BLaER1 treated with 17β-estradiol and CSF1 and Interleukin-3, amounts not matched to agents 10 nM and 100 nM (cell line): ENCODE measurements around the gene DBNDD2.
A peak's percentile ranks its signal among the peaks of the same experiment; 100 is the strongest.

Experiments used
- H3K27ac ChIP-seq, 11 experiments: shearing (Covaris generic); formaldehyde crosslinking; 2 replicates each; pipeline ENCODE4 v1.8.1; 2022
- H3K27me3 ChIP-seq, 11 experiments: shearing (Covaris generic); formaldehyde crosslinking; 2 replicates each; pipeline ENCODE4 v1.8.1; 2022
- H3K36me3 ChIP-seq, 11 experiments: shearing (Covaris generic); formaldehyde crosslinking; 2 replicates each; pipeline ENCODE4 v1.8.1; 2022
- H3K4me1 ChIP-seq, 10 experiments: shearing (Covaris generic); formaldehyde crosslinking; 2 replicates each; pipeline ENCODE4 v1.8.1; 2022
- H3K4me2 ChIP-seq, 11 experiments: shearing (Covaris generic); formaldehyde crosslinking; 2 replicates each; pipeline ENCODE4 v1.8.1; 2022
- H3K4me3 ChIP-seq, 10 experiments: shearing (Covaris generic); formaldehyde crosslinking; 2 replicates each; pipeline ENCODE4 v1.8.1; 2022
- H3K9ac ChIP-seq, 11 experiments: shearing (Covaris generic); formaldehyde crosslinking; 2 replicates each; pipeline ENCODE4 v1.8.1; 2022
- H3K9me3 ChIP-seq, 11 experiments: shearing (Covaris generic); formaldehyde crosslinking; replicated peaks in 1 of 11; 2 replicates each; pipeline ENCODE4 v1.8.1; 2022
- H4K20me1 ChIP-seq, 11 experiments: shearing (Covaris generic); formaldehyde crosslinking; 2 replicates each; pipeline ENCODE4 v1.8.1; 2022
- Cebpa-rat ChIP-seq, 11 experiments: shearing (Covaris generic); IDR thresholded peaks; 2 replicates each; pipeline ENCODE4 v1.8.1; 2022

DBNDD2 gene

GRCh38 chr20:45405571-45406259, 2.4 kb upstream of the DBNDD2 start:
- H4K20me1 ChIP-seq = peaks cover 0 to 31% (median 0%) of the 10 kb centered on the region in 11 experiments; a peak in 5 of 22 replicates
- H3K9ac ChIP-seq = peak overlapping the region in 10 of 11 experiments; percentile 45 to 86 (median 61); a peak in 18 of 22 replicates
- H3K4me2 ChIP-seq = peak overlapping the region; percentile 88 to 99 (median 95)
- H3K4me1 ChIP-seq = peaks cover 21 to 47% (median 40%) of the 10 kb centered on the region in 10 experiments
- H3K27ac ChIP-seq = peak overlapping the region in 4 of 11 experiments; percentile 17 to 79 (median 30); a peak in 7 of 22 replicates
- no peak for TF ChIP-seq Cebpa-rat (IDR thresholded peaks at IDR 0.05)
- H3K27me3 ChIP-seq = peaks cover 31 to 67% (median 55%) of the 10 kb centered on the region in 11 experiments
- H3K9me3 ChIP-seq = peaks cover 18 to 39% (median 27%) of the 10 kb centered on the region in 11 experiments
- H3K36me3 ChIP-seq = peaks cover 0 to 23% (median 5%) of the 10 kb centered on the region in 11 experiments; a peak in 12 of 22 replicates
- peak overlapping the region; percentile 60 to 80 (median 66) for H3K4me3 ChIP-seq

- Histone ChIP-seq H3K4me3 (peak overlapping the region; percentile 60 to 80 (median 66)), H4K20me1 (peaks cover 0 to 31% (median 0%) of the 10 kb centered on the region in 11 experiments; a peak in 5 of 22 replicates), H3K27ac (peak overlapping the region in 8 of 11 experiments; percentile 17 to 79 (median 43); a peak in 14 of 22 replicates), H3K36me3 (peaks cover 0 to 20% (median 0%) of the 10 kb centered on the region in 11 experiments; a peak in 9 of 22 replicates), H3K9ac (peak overlapping the region; percentile 6 to 86 (median 60); a peak in 19 of 22 replicates), H3K4me1 (peaks cover 21 to 47% (median 40%) of the 10 kb centered on the region in 10 experiments), H3K27me3 (peaks cover 31 to 67% (median 55%) of the 10 kb centered on the region in 11 experiments), H3K9me3 (peaks cover 11 to 32% (median 20%) of the 10 kb centered on the region in 11 experiments), H3K4me2 (peak overlapping the region; percentile 88 to 99 (median 95))
- TF ChIP-seq Cebpa-rat (IDR thresholded peaks at IDR 0.05) = no peak
Observed at GRCh38 chr20:45406260-45407066, 1.6 kb upstream of the DBNDD2 start.

GRCh38 chr20:45407067-45407745, 883 bp upstream of the DBNDD2 start:
- peak overlapping the region in 6 of 11 experiments; percentile 55 to 86 (median 64); a peak in 7 of 22 replicates for H3K9ac ChIP-seq
- H3K27ac ChIP-seq = peak overlapping the region in 4 of 11 experiments; percentile 25 to 79 (median 51); a peak in 6 of 22 replicates
- H3K27me3 ChIP-seq = peaks cover 31 to 67% (median 55%) of the 10 kb centered on the region in 11 experiments
- peak overlapping the region; percentile 88 to 99 (median 95) for H3K4me2 ChIP-seq
- H3K36me3 ChIP-seq = peaks cover 0 to 17% (median 0%) of the 10 kb centered on the region in 11 experiments; a peak in 4 of 22 replicates
- peaks cover 21 to 47% (median 40%) of the 10 kb centered on the region in 10 experiments for H3K4me1 ChIP-seq
- H3K4me3 ChIP-seq = peak overlapping the region; percentile 60 to 80 (median 66); a peak in 17 of 20 replicates
- H3K9me3 ChIP-seq = peaks cover 3 to 24% (median 12%) of the 10 kb centered on the region in 11 experiments; a peak in 21 of 22 replicates
- peaks cover 0 to 31% (median 0%) of the 10 kb centered on the region in 11 experiments; a peak in 5 of 22 replicates for H4K20me1 ChIP-seq
- no peak for TF ChIP-seq Cebpa-rat (IDR thresholded peaks at IDR 0.05)

- Histone ChIP-seq H3K27ac (peak overlapping the region in 2 of 11 experiments; percentile 5 to 34; a peak in 2 of 22 replicates), H3K4me2 (peak overlapping the region in 10 of 11 experiments; percentile 25 to 99 (median 77); a peak in 18 of 22 replicates), H3K4me3 (no peak overlapping the region), H3K9me3 (peaks cover 0 to 9% (median 0%) of the 10 kb centered on the region in 11 experiments; a peak in 2 of 22 replicates), H3K27me3 (peaks cover 31 to 60% (median 49%) of the 10 kb centered on the region in 11 experiments), H3K4me1 (peaks cover 21 to 47% (median 40%) of the 10 kb centered on the region in 10 experiments), H3K36me3 (peaks cover 0 to 17% (median 0%) of the 10 kb centered on the region in 11 experiments; a peak in 4 of 22 replicates), H4K20me1 (peaks cover 0 to 31% (median 0%) of the 10 kb centered on the region in 11 experiments; a peak in 5 of 22 replicates), H3K9ac (no peak overlapping the region)
- TF ChIP-seq Cebpa-rat (IDR thresholded peaks at IDR 0.05) = no peak
Observed at GRCh38 chr20:45408646-45409213, 641 bp downstream of the DBNDD2 start.

GRCh38 chr20:45409521-45410272, 1.6 kb downstream of the DBNDD2 start:
- no peak overlapping the region for H3K4me3 ChIP-seq
- H3K4me2 ChIP-seq = peak overlapping the region in 3 of 11 experiments; percentile 95 to 97 (median 95); a peak in 6 of 22 replicates
- no peak overlapping the region for H3K27ac ChIP-seq
- H3K27me3 ChIP-seq = peaks cover 25 to 50% (median 39%) of the 10 kb centered on the region in 11 experiments
- H3K9me3 ChIP-seq = peaks cover 0 to 5% (median 0%) of the 10 kb centered on the region in 11 experiments; a peak in 2 of 22 replicates
- no peak overlapping the region for H3K9ac ChIP-seq
- H4K20me1 ChIP-seq = peaks cover 0 to 31% (median 0%) of the 10 kb centered on the region in 11 experiments; a peak in 5 of 22 replicates
- H3K36me3 ChIP-seq = peaks cover 0 to 17% (median 0%) of the 10 kb centered on the region in 11 experiments; a peak in 4 of 22 replicates
- no peak for TF ChIP-seq Cebpa-rat (IDR thresholded peaks at IDR 0.05)
- H3K4me1 ChIP-seq = peaks cover 21 to 47% (median 41%) of the 10 kb centered on the region in 10 experiments

- Histone ChIP-seq H3K4me1 (peaks cover 24 to 48% (median 42%) of the 10 kb centered on the region in 10 experiments), H4K20me1 (peaks cover 0 to 26% (median 0%) of the 10 kb centered on the region in 11 experiments; a peak in 5 of 22 replicates), H3K27ac (no peak overlapping the region), H3K36me3 (peaks cover 0 to 17% (median 0%) of the 10 kb centered on the region in 11 experiments; a peak in 4 of 22 replicates), H3K9ac (no peak overlapping the region), H3K9me3 (no peaks in the 10 kb centered on the region; a peak in 1 of 22 replicates), H3K4me3 (no peak overlapping the region), H3K27me3 (peaks cover 15 to 38% (median 27%) of the 10 kb centered on the region in 11 experiments), H3K4me2 (no peak overlapping the region)
- no peak for TF ChIP-seq Cebpa-rat (IDR thresholded peaks at IDR 0.05)
Observed at GRCh38 chr20:45410887-45411286, 2.8 kb downstream of the DBNDD2 start.

- Histone ChIP-seq H3K9ac (no peak overlapping the region), H4K20me1 (peaks cover 0 to 25% (median 0%) of the 10 kb centered on the region in 11 experiments; a peak in 5 of 22 replicates), H3K4me2 (no peak overlapping the region), H3K27me3 (peaks cover 0 to 21% (median 9%) of the 10 kb centered on the region in 11 experiments; a peak in 18 of 22 replicates), H3K4me1 (peaks cover 28 to 44% (median 37%) of the 10 kb centered on the region in 10 experiments), H3K9me3 (no peaks in the 10 kb centered on the region), H3K36me3 (peaks cover 0 to 17% (median under 1%) of the 10 kb centered on the region in 11 experiments; a peak in 6 of 22 replicates), H3K4me3 (no peak overlapping the region), H3K27ac (no peak overlapping the region)
- no peak for TF ChIP-seq Cebpa-rat (IDR thresholded peaks at IDR 0.05)
Observed at GRCh38 chr20:45412653-45413052, 4.6 kb downstream of the DBNDD2 start.
